Measurements from ENCODE around the gene KNCN.

KNCN gene

GRCh38 chr1:46497665-46498064 lies 53.8 kb downstream of the KNCN start:
- no peak for DNase-seq (ENCODE audit: low read depth)

- DNase-seq (ENCODE audit: low read depth): no peak
Measured at GRCh38 chr1:46497020-46497419, 54.4 kb downstream of the KNCN start.

- DNase-seq (ENCODE audit: low read depth): no peak
Measured at GRCh38 chr1:46496505-46496904, 54.9 kb downstream of the KNCN start.

GRCh38 chr1:46495778-46496177 lies 55.7 kb downstream of the KNCN start:
- no peak for DNase-seq (ENCODE audit: low read depth)

Measured in stimulated activated CD8-positive, alpha-beta memory T cell treated with anti-CD3 and anti-CD28 coated beads, Interleukin-15, amount 100 ng/mL, for 24 hours (primary cell).